Measurements from ENCODE around the gene MTG2.

The MTG2 gene

GRCh38 chr20:62139636-62140035 lies 43.2 kb upstream of the MTG2 start:
- no peaks in the 10 kb centered on the region for H3K9me3 ChIP-seq (ENCODE audit: control insufficient read depth, insufficient read depth, low read depth, low read length)
- H3K27ac ChIP-seq (ENCODE audit: extremely low read depth, low read depth, low read length), result no peak overlapping the region
- H3K36me3 ChIP-seq (ENCODE audit: control insufficient read depth in 2 of 2, insufficient read depth in 1 of 2, low read length in 2 of 2), result peaks cover 9 to 70% of the 10 kb centered on the region in 2 experiments; a peak in 2 of 3 replicates
- no peak for TF ChIP-seq ZNF549 (tag by site-specific recombination; IDR thresholded peaks at IDR 0.05)
- TF ChIP-seq, protein P1, sequence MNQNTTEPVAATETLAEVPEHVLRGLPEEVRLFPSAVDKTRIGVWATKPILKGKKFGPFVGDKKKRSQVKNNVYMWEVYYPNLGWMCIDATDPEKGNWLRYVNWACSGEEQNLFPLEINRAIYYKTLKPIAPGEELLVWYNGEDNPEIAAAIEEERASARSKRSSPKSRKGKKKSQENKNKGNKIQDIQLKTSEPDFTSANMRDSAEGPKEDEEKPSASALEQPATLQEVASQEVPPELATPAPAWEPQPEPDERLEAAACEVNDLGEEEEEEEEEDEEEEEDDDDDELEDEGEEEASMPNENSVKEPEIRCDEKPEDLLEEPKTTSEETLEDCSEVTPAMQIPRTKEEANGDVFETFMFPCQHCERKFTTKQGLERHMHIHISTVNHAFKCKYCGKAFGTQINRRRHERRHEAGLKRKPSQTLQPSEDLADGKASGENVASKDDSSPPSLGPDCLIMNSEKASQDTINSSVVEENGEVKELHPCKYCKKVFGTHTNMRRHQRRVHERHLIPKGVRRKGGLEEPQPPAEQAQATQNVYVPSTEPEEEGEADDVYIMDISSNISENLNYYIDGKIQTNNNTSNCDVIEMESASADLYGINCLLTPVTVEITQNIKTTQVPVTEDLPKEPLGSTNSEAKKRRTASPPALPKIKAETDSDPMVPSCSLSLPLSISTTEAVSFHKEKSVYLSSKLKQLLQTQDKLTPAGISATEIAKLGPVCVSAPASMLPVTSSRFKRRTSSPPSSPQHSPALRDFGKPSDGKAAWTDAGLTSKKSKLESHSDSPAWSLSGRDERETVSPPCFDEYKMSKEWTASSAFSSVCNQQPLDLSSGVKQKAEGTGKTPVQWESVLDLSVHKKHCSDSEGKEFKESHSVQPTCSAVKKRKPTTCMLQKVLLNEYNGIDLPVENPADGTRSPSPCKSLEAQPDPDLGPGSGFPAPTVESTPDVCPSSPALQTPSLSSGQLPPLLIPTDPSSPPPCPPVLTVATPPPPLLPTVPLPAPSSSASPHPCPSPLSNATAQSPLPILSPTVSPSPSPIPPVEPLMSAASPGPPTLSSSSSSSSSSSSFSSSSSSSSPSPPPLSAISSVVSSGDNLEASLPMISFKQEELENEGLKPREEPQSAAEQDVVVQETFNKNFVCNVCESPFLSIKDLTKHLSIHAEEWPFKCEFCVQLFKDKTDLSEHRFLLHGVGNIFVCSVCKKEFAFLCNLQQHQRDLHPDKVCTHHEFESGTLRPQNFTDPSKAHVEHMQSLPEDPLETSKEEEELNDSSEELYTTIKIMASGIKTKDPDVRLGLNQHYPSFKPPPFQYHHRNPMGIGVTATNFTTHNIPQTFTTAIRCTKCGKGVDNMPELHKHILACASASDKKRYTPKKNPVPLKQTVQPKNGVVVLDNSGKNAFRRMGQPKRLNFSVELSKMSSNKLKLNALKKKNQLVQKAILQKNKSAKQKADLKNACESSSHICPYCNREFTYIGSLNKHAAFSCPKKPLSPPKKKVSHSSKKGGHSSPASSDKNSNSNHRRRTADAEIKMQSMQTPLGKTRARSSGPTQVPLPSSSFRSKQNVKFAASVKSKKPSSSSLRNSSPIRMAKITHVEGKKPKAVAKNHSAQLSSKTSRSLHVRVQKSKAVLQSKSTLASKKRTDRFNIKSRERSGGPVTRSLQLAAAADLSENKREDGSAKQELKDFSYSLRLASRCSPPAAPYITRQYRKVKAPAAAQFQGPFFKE (tag by site-specific recombination; IDR thresholded peaks at IDR 0.05; ENCODE audit: borderline replicate concordance), result no peak
- TF ChIP-seq, protein P2, sequence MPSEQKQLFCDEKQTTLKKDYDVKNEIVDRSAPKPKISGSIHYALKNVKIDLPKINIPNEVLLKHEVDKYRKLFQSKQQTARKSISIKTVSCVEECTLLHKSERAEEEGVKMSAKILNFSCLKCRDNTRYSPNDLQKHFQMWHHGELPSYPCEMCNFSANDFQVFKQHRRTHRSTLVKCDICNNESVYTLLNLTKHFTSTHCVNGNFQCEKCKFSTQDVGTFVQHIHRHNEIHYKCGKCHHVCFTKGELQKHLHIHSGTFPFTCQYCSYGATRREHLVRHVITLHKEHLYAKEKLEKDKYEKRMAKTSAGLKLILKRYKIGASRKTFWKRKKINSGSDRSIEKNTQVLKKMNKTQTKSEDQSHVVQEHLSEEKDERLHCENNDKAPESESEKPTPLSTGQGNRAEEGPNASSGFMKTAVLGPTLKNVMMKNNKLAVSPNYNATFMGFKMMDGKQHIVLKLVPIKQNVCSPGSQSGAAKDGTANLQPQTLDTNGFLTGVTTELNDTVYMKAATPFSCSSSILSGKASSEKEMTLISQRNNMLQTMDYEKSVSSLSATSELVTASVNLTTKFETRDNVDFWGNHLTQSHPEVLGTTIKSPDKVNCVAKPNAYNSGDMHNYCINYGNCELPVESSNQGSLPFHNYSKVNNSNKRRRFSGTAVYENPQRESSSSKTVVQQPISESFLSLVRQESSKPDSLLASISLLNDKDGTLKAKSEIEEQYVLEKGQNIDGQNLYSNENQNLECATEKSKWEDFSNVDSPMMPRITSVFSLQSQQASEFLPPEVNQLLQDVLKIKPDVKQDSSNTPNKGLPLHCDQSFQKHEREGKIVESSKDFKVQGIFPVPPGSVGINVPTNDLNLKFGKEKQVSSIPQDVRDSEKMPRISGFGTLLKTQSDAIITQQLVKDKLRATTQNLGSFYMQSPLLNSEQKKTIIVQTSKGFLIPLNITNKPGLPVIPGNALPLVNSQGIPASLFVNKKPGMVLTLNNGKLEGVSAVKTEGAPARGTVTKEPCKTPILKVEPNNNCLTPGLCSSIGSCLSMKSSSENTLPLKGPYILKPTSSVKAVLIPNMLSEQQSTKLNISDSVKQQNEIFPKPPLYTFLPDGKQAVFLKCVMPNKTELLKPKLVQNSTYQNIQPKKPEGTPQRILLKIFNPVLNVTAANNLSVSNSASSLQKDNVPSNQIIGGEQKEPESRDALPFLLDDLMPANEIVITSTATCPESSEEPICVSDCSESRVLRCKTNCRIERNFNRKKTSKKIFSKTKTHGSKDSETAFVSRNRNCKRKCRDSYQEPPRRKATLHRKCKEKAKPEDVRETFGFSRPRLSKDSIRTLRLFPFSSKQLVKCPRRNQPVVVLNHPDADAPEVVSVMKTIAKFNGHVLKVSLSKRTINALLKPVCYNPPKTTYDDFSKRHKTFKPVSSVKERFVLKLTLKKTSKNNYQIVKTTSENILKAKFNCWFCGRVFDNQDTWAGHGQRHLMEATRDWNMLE (tag by site-specific recombination; conservative IDR thresholded peaks at IDR 0.05; ENCODE audit: low read depth), result no peak
- TF ChIP-seq MEIS1 (CRISPR knock-in tag; IDR thresholded peaks at IDR 0.05; ENCODE audit: borderline replicate concordance), result no peak
- no peak for TF ChIP-seq ZBTB21 (tag by site-specific recombination; IDR thresholded peaks at IDR 0.05)
- TF ChIP-seq KLF16 (tag by site-specific recombination; IDR thresholded peaks at IDR 0.05), result no peak
- no peak for TF ChIP-seq ZNF23 (tag by site-specific recombination; IDR thresholded peaks at IDR 0.05; ENCODE audit: borderline replicate concordance)
- TF ChIP-seq ZNF292 (tag by site-specific recombination; IDR thresholded peaks at IDR 0.05; ENCODE audit: borderline replicate concordance, low read depth), result no peak
- TF ChIP-seq ZFP37 (tag by site-specific recombination; IDR thresholded peaks at IDR 0.05), result no peak
- TF ChIP-seq ZBTB8A (tag by site-specific recombination; IDR thresholded peaks at IDR 0.05), result no peak
- no peak for TF ChIP-seq GLIS1 (tag by site-specific recombination; IDR thresholded peaks at IDR 0.05)
- no peak for TF ChIP-seq ZNF221 (tag by site-specific recombination; IDR thresholded peaks at IDR 0.05; ENCODE audit: borderline replicate concordance)
- TF ChIP-seq, protein P3, sequence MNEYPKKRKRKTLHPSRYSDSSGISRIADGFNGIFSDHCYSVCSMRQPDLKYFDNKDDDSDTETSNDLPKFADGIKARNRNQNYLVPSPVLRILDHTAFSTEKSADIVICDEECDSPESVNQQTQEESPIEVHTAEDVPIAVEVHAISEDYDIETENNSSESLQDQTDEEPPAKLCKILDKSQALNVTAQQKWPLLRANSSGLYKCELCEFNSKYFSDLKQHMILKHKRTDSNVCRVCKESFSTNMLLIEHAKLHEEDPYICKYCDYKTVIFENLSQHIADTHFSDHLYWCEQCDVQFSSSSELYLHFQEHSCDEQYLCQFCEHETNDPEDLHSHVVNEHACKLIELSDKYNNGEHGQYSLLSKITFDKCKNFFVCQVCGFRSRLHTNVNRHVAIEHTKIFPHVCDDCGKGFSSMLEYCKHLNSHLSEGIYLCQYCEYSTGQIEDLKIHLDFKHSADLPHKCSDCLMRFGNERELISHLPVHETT (tag by site-specific recombination; IDR thresholded peaks at IDR 0.05), result no peak
- TF ChIP-seq HIC1 (tag by site-specific recombination; IDR thresholded peaks at IDR 0.05), result no peak
- ChIA-PET CTCF (interaction anchor here (0.6 to 1.7 kb wide), 3 partner anchors 12 to 129 kb away, joined by 3 to 9 read pairs (median 3); no protein-coding TSS in a partner anchor), POLR2A (no interaction called here)
- no peaks in the 10 kb centered on the region for H3K4me1 ChIP-seq (ENCODE audit: control insufficient read depth, insufficient read depth, low read length)
- H3K4me3 ChIP-seq (ENCODE audit: low read depth, low read length), result no peak overlapping the region
